ENCODE measurements around the gene UNC13B.
"Not testable (repeated sequence)": the region's sequence is repeated elsewhere in the genome, so short reads cannot be mapped to it uniquely, and the experiment has no call there.

The UNC13B gene

GRCh38 chr9:35164711-35165110, 2.9 kb downstream of the UNC13B start:
- DNase-seq, result no peak

- DNase-seq, result not testable (repeated sequence)
Observed at GRCh38 chr9:35167429-35167828, 5.6 kb downstream of the UNC13B start.

DNA sequence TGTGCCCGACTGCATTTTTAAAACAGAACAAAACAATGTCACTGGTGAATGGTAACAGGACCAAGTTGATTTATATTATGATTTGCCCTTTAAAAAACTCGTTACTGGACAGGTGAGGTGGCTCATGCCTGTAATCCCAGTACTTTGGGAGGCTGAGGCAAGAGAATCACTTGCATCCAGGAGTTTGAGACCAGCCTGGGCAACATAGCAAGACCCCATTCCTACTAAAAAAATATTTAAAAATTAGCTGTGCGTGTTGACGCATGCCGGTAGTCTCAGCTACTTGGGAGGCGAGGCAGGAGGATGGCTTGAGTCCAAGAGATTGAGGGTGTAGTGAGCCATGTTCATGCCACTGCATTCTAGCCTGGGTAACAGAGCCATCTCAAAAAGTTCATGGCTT, 7.2 kb downstream of the UNC13B start:
- no peak for DNase-seq

GRCh38 chr9:35172878-35173277, 11.1 kb downstream of the UNC13B start:
- no peak for DNase-seq

- no peak for DNase-seq
Observed at GRCh38 chr9:35177520-35177919, 15.7 kb downstream of the UNC13B start.

- DNase-seq, result no peak
Observed at GRCh38 chr9:35179347-35180280, 17.8 kb downstream of the UNC13B start.

DNA sequence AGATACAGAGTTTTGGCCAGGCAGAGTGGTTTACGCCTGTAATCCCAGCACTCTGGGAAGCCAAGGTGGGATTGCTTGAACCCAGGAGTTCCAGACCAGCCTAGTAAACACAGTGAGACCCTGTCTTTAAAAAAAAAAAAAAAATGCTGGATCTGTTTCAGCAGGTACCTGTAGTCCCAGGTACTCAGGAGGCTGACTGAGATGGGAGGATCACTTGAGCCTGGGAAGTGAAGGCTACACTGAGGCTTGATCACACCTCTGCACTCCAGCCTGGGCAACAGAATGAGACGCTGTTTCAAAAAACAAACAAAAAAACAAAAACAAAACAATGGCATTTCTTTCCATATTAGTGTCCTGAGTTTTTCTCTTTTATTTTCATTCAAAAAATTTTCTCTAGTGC, 19.0 kb downstream of the UNC13B start:
- no peak for DNase-seq

DNA sequence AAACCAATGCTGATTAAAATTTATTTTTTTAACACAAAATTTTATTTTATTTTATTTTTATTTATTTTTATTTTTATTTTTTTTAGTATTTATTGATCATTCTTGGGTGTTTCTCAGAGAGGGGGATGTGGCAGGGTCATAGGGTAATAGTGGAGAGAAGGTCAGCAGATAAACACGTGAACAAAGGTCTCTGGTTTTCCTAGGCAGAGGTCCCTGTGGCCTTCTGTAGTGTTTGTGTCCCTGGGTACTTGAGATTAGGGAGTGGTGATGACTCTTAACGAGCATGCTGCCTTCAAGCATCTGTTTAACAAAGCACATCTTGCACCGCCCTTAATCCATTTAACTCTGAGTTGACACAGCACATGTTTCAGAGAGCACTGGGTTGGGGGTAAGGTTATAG, 20.6 kb downstream of the UNC13B start:
- not testable (repeated sequence) for DNase-seq

- not testable (repeated sequence) for DNase-seq
Observed at GRCh38 chr9:35182996-35183754, 21.4 kb downstream of the UNC13B start.

DNA sequence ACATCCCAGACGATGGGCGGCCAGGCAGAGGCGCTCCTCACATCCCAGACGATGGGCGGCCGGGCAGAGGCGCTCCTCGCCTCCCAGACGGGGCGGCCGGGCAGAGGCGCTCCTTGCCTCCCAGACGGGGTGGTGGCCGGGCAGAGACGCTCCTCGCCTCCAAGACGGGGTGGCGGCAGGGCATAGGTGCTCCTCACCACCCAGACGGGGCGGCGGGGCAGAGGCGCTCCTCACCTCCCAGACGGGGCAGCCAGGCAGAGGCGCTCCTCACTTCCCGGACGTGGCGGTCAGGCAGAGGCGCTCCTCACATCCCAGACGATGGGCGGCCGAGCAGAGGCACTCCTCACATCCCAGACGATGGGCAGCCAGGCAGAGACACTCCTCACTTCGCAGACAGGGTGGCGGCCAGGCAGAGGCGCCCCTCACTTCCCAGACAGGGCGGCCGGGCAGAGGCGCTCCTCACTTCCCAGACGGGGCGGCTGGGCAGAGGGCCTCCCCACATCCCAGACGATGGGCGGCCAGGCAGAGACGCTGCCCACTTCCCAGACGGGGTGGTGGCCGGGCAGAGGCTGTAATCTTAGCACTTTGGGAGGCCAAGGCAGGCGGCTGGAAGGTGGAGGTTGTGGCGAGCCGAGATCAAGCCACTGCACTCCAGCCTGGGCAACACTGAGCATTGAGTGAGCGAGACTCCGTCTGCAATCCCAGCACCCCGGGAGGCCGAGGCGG, 22.1 kb downstream of the UNC13B start:
- DNase-seq, result not testable (repeated sequence)

- no peak for DNase-seq
Observed at GRCh38 chr9:35186524-35186923, 24.7 kb downstream of the UNC13B start.

DNA sequence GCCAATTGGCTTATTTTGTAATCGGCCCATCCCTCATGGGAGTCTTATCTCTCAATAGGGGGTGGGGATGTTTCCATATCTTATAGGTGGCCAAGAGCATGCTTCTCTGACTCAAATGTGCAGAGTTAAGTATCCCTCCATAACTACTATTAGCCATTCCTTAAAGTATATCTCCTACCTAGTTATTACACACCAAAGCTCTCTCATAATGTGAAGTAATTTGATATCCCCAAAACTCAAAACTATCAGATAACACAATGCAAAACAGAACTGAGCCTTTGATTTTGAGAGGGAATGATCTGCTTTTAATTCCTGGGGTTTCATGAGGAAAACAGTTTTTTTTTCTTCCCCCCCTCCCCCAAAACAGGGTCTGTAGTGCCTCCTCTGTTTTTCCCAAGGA, 28.4 kb downstream of the UNC13B start:
- no peak for DNase-seq

GRCh38 chr9:35191105-35191504, 29.3 kb downstream of the UNC13B start:
- no peak for DNase-seq

GRCh38 chr9:35193762-35194161, 32.0 kb downstream of the UNC13B start:
- no peak for DNase-seq

DNA sequence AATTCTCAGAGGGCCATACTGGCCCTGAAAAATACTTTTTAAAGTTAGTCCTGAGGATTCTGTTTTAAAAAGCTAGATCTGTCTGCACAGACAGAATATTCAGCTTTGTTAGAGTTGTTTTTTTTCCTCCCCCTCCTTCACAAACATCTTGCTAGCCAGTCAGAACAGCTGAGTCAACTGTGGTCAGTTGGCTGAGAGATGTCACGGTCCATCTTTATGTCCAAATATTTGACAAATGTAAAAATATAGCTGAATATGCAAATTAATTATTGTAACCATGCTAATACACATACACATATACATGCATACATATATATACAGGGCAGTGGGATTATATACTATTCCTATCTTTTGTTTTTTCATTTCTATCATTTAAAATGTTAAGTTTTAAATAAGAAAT, 33.9 kb downstream of the UNC13B start:
- DNase-seq, result no peak

- no peak for DNase-seq
Observed at GRCh38 chr9:35198191-35198590, 36.4 kb downstream of the UNC13B start.

- DNase-seq, result no peak
Observed at GRCh38 chr9:35203528-35203927, 41.7 kb downstream of the UNC13B start.

DNA sequence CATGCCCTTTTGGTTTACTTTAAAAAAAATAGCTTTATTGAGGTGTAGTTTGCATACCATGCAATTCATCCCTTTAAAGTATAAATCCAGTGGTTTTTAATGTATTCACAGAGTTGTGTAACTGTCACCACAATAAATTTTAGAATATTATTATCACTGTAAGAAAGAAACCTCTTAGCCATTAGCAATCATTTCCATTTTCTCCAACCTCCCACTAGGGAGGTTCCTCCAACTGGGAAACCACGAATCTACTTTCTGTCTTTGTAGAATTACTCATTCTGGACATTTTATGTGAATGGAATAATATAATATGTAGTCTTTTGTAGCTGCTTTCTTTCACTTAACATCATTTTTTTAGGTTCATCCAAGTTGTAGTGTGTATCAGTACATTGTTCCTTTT, 43.5 kb downstream of the UNC13B start:
- no peak for DNase-seq

DNA sequence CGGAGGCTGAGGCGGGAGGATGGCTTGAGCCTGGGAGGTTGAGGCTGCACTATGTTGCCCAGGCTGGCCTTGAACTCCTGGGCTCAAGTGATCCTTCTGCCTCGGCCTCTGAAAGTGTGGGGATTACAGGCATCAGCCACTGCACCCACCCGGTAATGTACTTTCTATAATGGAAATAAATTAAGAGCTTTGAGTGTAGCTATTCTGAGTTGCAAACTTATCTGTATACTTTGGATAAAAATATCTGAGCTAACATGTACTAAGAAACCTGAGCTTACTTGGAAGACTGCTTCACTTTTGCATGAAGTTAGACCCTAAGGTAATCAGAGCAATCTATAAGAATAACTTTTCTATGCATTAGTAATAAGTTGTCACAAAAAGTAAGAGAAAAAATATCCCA, 50.0 kb downstream of the UNC13B start:
- no peak for DNase-seq

DNA sequence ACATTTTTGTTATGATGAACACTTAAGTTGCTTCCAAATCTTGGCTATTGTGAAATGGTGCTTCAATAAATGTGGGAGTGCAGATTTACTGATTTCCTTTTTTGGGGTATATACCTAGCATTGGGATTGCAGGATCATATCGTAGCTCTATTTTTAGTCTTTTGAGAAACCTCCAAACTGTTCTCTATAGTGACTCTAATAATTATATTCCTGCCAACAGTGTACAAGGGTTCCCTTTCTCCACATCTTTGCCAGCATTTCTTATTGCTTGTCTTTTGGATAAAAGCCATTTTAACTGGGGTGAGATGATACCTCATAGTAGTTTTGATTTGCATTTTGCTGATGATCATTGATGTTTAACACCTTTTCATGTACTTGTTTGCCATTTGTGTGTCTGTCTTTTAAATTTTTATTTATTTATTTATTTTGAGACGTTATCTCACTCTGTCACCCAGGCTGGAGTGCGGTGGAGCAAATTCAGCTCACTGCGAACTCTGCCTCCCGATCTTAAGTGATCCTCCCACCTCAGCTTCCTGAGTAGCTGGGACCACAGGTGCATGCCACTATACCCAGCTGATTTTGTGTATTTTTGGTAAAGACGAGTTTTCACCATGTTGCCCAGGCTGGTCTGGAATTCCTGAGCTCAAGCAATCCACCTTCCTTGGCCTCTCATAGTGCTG, 59.0 kb downstream of the UNC13B start:
- no peak for DNase-seq

DNA sequence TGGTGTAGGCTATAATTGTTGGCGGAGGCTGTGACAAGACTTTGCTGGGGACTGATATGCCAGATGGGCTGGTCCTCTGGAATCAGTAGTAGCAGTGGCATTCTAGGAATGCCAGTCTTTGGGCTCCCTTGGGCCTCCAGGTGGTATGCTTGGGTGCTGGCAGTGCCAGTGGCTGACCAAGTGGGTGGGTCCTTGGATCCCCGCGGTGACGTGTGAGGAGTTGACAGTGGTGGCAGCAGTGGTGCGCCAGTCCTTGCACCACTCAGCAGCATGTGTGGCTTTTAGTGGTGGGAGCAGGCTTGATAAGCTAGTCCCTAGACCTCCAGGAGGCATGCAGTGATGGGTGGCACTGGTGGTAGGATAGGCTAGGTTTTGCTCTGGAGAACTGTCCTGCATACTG, 63.9 kb downstream of the UNC13B start:
- DNase-seq, result no peak

- no peak for DNase-seq
Observed at GRCh38 chr9:35226651-35227050, 64.8 kb downstream of the UNC13B start.

DNA sequence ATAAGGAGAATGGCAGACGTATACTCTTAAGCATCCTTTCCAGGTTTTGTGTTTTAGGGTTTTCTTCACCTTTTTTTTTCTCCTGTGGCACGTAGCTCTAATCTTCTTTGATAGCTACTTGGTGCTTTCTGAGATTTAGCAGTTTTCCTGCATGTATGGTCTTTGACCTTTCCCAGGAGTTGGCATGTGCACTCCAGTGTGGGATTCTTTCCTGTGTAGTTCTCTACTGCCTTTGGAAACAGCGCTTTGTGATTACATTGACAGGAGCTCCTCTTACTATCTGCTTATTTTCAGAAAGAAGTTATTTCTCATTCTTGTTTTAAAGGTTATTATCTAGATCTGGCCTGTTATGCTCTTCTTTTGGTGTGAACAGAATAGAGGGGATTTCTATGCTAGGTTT, 65.5 kb downstream of the UNC13B start:
- DNase-seq, result no peak

Measured in stimulated activated naive CD4-positive, alpha-beta T cell treated with Interleukin-2 at 50 U/mL for 16 hours (primary cell).